Activated T-cell treated with anti-CD3 and anti-CD28 coated beads, Interleukin-2, amount 50 U/mL, for 4 hours (primary cell): ENCODE measurements around the gene MAP4K3. TPM values are rescaled to one million over a fixed set of nuclear protein-coding genes. Genes with fewer than 3 reads are reported as not detected.

Experiments used
- ATAC-seq, 2 donors: fragments of 200-7000 bp; cut with Tn5 transposase; one replicate each; pipeline ENCODE4 v1.10.0; 2021
- DNase-seq: peaks from one replicate; pipeline ENCODE4 v3.0.0-alpha.2; 2020
- H3K27me3 Mint-ChIP-seq: one replicate; pipeline ENCODE4 v1.8.0; 2021; ENCODE audit warnings: low read depth, mixed read lengths
- H3K36me3 Mint-ChIP-seq: one replicate; pipeline ENCODE4 v1.8.0; 2022; ENCODE audit warnings: mixed read lengths; ENCODE audit not compliant: insufficient read depth
- H3K4me1 Mint-ChIP-seq: one replicate; pipeline ENCODE4 v1.8.0; 2021; ENCODE audit warnings: low read depth, mixed read lengths
- H3K4me3 Mint-ChIP-seq: one replicate; pipeline ENCODE4 v1.8.0; 2021; ENCODE audit warnings: mild to moderate bottlenecking, moderate library complexity, mixed read lengths
- H3K9me3 Mint-ChIP-seq: one replicate; pipeline ENCODE4 v1.8.0; 2021; ENCODE audit warnings: mixed read lengths
- total RNA-seq, 3 donors: library from RNA; stranded (reverse); gene quantifications; one replicate each; pipeline ENCODE4 v1.2.1, GENCODE V29; 2021

Gene MAP4K3
- total RNA-seq, 3 donors from 2014 or later: 10.3 to 14.3 (median 11.5) TPM

DNA sequence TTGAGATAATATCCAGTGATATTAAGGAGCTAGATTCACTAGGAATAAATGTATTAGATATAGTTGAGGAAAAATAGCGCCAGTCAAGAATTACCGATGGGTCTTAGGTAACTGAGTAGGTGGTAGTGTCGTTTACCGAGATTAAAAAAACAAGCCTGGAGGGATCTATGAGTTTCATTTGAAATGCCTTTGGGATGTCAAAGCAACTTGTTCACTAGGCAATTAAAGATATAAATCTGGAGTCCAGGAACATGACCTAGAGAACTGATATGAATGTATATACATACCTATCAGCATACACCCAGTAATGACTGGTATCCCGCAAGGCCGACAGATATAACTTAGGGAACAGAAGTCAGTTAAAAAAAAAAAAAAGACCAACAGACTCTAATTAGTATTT, 29.2 kb upstream of the MAP4K3 start:
- DNase-seq (no peak), ATAC-seq (no peak)
- no peaks in the 10 kb centered on the region for H3K9me3 Mint-ChIP-seq
- no peaks in the 10 kb centered on the region for H3K36me3 Mint-ChIP-seq
- H3K27me3 Mint-ChIP-seq: no peaks in the 10 kb centered on the region
- peaks cover 14% of the 10 kb centered on the region for H3K4me1 Mint-ChIP-seq
- H3K4me3 Mint-ChIP-seq: no peak overlapping the region

DNA sequence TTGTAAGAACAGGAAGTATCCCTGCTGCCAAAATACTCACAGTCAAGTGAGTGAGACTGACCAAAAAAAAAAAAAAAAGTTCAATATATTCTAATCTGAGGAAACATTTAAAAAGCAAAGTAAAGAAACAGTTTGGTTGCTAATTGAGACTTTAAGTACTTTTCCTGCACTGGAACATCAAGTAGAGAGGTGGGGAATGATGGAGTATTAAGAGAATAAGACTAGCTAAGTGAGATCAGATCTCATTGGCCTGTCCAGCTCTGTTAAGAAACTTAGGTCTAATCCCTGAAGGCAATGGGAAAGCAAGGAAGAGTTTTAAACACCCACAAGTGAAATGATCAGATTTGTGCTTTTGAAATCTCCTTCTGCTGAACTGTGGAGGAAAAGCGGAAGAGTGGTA, 27.8 kb upstream of the MAP4K3 start:
- ATAC-seq: no peak
- H3K9me3 Mint-ChIP-seq: no peaks in the 10 kb centered on the region
- H3K36me3 Mint-ChIP-seq: no peaks in the 10 kb centered on the region
- no peaks in the 10 kb centered on the region for H3K27me3 Mint-ChIP-seq
- DNase-seq: no peak
- H3K4me3 Mint-ChIP-seq: no peak overlapping the region
- peaks cover 12% of the 10 kb centered on the region for H3K4me1 Mint-ChIP-seq

DNA sequence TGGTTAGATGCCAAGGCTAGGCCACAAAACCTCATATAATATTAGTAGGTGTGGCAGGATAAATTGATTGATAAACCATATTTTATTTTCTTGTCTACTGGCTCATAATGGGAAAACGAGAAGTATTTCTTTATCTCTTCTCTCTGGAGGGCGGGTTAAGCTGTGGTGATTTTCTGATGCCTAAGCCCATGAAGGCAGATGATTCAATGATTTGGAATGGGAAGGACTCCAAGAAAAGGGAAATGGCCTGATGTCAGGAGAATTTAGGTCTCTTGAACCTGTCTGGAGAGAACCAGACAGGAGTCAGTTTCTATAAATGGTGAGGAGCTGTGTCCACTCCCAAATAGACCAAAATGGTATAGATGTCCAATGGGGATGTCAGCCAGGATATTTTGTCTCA, 18.7 kb upstream of the MAP4K3 start:
- ATAC-seq: no peak
- Mint-ChIP-seq H3K9me3 (no peaks in the 10 kb centered on the region), H3K27me3 (no peaks in the 10 kb centered on the region), H3K4me3 (no peak overlapping the region), H3K36me3 (peaks cover 9% of the 10 kb centered on the region), H3K4me1 (no peaks in the 10 kb centered on the region)
- DNase-seq: no peak

DNA sequence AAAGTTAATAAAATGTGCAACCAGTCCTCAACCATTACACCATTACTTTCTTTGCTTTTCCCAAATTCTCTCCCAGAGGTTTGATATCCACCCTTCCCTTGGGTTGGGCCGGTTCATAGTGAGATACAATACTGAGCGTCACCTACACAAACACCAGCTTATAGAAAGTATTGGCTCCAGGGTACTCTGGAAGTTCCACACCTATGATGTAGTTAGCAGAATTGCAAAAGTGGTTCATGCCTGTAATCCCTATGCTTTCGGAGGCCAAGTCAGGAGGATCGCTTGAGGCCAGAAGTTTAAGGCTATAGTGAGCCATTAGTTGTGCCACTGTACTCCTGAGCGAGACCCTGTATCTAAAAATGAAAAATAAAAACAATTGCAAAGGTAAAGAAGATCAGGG, 15.3 kb upstream of the MAP4K3 start:
- Mint-ChIP-seq H3K4me3 (no peak overlapping the region), H3K27me3 (no peaks in the 10 kb centered on the region), H3K9me3 (no peaks in the 10 kb centered on the region), H3K36me3 (peaks cover 6% of the 10 kb centered on the region), H3K4me1 (no peaks in the 10 kb centered on the region)
- ATAC-seq (no peak), DNase-seq (no peak)

GRCh38 chr2:39451954-39452353, 14.9 kb upstream of the MAP4K3 start:
- ATAC-seq: no peak

DNA sequence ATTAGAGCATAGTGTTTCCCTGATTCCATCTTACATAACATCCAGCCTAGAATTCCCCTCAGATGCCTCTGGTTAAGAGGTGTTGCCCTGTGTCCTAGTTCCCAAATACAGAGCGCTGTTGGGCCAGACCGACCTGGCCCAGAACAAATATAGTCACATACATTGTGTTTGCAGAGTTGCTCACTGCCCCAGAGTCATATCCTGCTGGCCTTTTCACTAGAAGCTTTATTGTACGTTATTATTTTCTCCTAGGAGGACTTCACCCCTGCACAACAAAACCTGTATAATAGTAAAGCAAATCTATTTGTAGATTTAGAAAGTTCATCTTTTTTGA, 11.1 kb upstream of the MAP4K3 start:
- no peaks in the 10 kb centered on the region for H3K27me3 Mint-ChIP-seq
- H3K4me1 Mint-ChIP-seq: no peaks in the 10 kb centered on the region
- peaks cover 4% of the 10 kb centered on the region for H3K36me3 Mint-ChIP-seq
- peaks cover under 1% of the 10 kb centered on the region for H3K9me3 Mint-ChIP-seq
- no peak for DNase-seq
- ATAC-seq: no peak
- no peak overlapping the region for H3K4me3 Mint-ChIP-seq

More at GRCh38 chr2:39451954-39452353, 14.9 kb upstream of the MAP4K3 start:
- Mint-ChIP-seq H3K4me3 (no peak overlapping the region), H3K4me1 (no peaks in the 10 kb centered on the region), H3K36me3 (peaks cover 6% of the 10 kb centered on the region), H3K27me3 (no peaks in the 10 kb centered on the region), H3K9me3 (no peaks in the 10 kb centered on the region)
- DNase-seq: no peak

DNA sequence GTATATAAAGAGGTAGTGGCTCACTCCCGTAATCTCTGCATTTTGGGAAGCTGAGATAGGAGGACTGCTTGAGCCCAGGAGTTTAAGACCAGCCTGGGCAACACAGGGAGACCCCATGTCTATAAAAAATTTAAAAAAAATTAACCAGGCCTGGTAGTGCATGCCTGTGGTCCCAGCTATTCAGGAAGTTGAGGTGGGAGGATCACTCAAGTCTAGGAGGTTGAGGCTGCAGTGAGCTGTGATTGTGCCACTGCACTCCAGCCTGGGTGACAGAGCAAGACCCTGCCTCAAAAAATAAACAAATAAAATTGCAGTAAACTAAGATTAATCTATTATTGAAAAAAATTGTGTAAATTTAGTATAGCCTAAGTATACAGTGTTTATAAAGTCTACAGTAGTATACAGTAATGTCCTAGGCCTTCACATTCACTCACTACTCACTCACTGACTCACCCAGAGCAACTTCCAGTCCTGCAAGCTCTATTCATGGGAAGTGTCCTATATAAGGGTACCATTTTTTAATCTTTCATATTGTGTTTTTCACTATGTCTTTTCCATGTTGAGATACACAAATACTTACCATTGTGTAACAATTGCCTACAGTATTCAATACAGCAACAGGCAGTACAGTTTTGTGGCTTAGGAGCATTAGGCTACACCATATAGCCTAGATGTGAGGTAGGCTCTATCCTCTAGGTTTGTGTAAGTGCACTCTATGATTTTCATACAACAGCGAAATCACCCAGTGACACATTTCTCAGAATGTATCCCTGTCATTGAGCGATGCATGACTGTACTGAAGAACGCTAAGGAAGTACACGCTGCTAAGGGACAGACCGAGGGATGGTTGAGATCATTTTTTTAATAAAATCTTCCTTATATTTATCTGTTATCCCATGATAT, 10.4 kb upstream of the MAP4K3 start:
- peak in 1 of 2 donors; percentile 18 for ATAC-seq
- no peak for DNase-seq
- no peaks in the 10 kb centered on the region for H3K27me3 Mint-ChIP-seq
- peaks cover 6% of the 10 kb centered on the region for H3K9me3 Mint-ChIP-seq
- H3K4me3 Mint-ChIP-seq: no peak overlapping the region
- H3K4me1 Mint-ChIP-seq: no peaks in the 10 kb centered on the region
- peaks cover 6% of the 10 kb centered on the region for H3K36me3 Mint-ChIP-seq

DNA sequence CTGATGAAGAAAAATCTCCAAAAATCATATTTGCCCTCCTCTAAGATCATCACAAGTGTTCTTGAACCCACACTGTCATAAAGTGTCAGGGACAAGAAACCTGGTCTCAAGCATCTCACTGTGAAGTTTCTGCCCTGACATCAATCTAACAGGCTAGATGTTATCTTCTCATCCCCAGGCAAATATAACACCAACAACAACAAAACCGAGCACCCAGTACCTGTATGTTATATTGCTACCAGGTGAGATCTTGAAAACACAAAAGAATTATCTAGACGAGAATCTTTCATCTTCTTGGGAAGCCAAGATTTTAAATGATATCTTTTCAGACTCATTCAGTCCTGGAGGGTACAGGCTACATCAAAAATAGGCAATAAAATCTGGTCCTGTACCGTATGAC, 8.8 kb upstream of the MAP4K3 start:
- H3K27me3 Mint-ChIP-seq: no peaks in the 10 kb centered on the region
- H3K4me1 Mint-ChIP-seq: peaks cover under 1% of the 10 kb centered on the region
- H3K4me3 Mint-ChIP-seq: no peak overlapping the region
- peaks cover 11% of the 10 kb centered on the region for H3K9me3 Mint-ChIP-seq
- DNase-seq: no peak
- H3K36me3 Mint-ChIP-seq: peaks cover 7% of the 10 kb centered on the region
- no peak for ATAC-seq

DNA sequence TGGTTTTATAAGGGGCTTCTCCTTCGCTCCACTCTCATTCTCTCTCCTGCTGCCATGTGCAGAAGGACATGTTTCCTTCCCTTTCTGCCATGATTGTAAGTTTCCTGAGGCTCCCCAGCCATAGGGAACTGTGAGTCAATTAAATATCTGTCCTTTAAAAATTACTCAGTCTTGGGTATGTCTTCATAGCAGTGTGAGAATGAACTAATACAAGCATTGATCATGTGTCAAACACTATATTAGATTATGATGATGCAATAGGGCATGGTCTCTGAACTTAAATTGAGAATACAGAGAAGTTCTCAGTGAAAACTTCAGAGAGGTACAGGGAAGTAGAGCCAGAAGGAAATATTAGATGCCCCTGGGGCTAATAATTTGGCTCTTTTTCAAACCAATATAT, 5.9 kb upstream of the MAP4K3 start:
- no peaks in the 10 kb centered on the region for H3K27me3 Mint-ChIP-seq
- H3K4me1 Mint-ChIP-seq: peaks cover 17% of the 10 kb centered on the region
- H3K4me3 Mint-ChIP-seq: no peak overlapping the region
- no peak for DNase-seq
- peaks cover 11% of the 10 kb centered on the region for H3K9me3 Mint-ChIP-seq
- H3K36me3 Mint-ChIP-seq: peaks cover 7% of the 10 kb centered on the region
- ATAC-seq: no peak

GRCh38 chr2:39437522-39438296, 624 bp upstream of the MAP4K3 start:
- no peaks in the 10 kb centered on the region for H3K27me3 Mint-ChIP-seq
- H3K36me3 Mint-ChIP-seq: peaks cover 3% of the 10 kb centered on the region
- peak; percentile 15 for DNase-seq
- peaks cover 54% of the 10 kb centered on the region for H3K4me1 Mint-ChIP-seq
- peak overlapping the region; percentile 93 for H3K4me3 Mint-ChIP-seq
- ATAC-seq: peak; percentile 29 to 34
- peaks cover 6% of the 10 kb centered on the region for H3K9me3 Mint-ChIP-seq

DNA sequence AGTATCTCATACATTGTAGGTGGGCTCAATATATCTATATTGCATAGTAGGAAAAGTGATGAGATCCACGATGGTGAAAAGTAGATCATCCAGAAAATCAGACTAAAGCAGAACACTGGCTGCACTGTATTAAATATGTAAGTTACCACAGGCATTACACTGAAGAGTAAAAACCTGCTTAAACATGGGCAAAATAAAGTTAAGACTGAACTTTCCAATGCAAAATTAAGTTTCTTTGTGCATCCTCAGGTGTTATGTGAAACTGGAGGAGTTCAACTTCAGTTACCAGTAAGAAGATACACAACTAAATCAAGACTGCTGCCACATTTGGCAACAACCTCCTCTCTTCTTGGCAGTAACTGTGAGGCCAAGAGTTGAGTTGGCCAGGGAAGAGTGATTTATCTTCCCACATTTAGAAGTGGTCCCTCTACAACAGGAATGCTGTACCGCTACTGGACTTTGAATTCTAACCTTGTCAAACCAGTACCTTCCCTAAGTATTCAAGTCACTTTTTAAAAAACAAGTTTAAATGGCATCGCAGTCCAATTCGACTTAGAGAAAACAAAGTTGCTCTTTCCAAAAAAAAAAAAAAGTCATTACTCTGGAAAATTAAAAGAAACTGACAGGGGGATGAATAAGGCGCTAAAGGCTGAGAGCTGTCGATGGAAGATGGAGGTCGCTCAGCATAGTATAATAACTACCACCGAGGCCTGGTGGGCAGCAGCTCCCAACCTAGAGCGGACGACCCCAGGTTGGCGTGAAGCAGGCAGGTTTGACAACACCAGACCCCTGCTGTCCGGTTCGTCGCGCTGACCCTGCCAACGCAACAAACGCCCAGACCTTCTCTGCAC, 1.1 kb downstream of the MAP4K3 start:
- DNase-seq (no peak), ATAC-seq (no peak)
- H3K36me3 Mint-ChIP-seq: no peaks in the 10 kb centered on the region
- peaks cover 70% of the 10 kb centered on the region for H3K4me1 Mint-ChIP-seq
- H3K4me3 Mint-ChIP-seq: peak overlapping the region; percentile 93
- H3K27me3 Mint-ChIP-seq: no peaks in the 10 kb centered on the region
- H3K9me3 Mint-ChIP-seq: no peaks in the 10 kb centered on the region

DNA sequence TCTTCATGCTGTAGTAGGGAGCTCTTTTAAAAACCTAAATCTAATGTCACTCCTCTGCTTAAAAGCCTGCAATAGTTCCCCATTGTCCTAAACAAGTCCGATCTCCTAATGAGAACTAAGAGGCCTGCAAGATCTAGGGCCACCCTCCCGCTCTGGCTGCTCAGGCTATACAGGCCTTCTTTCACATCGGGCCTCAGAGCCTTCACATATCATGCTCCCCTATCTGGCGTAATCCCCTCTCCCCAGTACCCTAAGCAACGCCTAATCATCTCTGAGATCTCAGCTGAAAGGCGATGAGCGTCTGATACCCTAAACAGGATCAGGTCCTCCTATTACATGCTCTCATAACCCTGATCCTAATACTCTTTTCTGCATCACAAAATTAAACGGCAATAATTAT, 1.9 kb downstream of the MAP4K3 start:
- Mint-ChIP-seq H3K9me3 (no peaks in the 10 kb centered on the region), H3K36me3 (no peaks in the 10 kb centered on the region), H3K4me3 (peak overlapping the region; percentile 93), H3K4me1 (peaks cover 72% of the 10 kb centered on the region), H3K27me3 (no peaks in the 10 kb centered on the region)
- no peak for DNase-seq
- ATAC-seq: no peak

- Mint-ChIP-seq H3K9me3 (no peaks in the 10 kb centered on the region), H3K36me3 (no peaks in the 10 kb centered on the region), H3K27me3 (no peaks in the 10 kb centered on the region), H3K4me3 (no peak overlapping the region), H3K4me1 (peaks cover 70% of the 10 kb centered on the region)
- ATAC-seq (no peak), DNase-seq (no peak)
Measured at GRCh38 chr2:39434233-39434897, 2.7 kb downstream of the MAP4K3 start.
